GM11168 (cell line): ENCODE results near the gene ZP3.
"Not testable (repeated sequence)": the region's sequence is repeated elsewhere in the genome, so short reads cannot be mapped to it uniquely, and the experiment has no call there.

ENCODE experiments used
- in situ Hi-C: fragments of 300-500 bp; cut with MboI; formaldehyde crosslinking; loops from one replicate; pipeline ENCODE4 v1.12.0; 2022; ENCODE audit warnings: low sequenced_read_pairs; ENCODE audit not compliant: unreplicated experiment

Gene ZP3

GRCh38 chr7:76424413-76425111, at the start of gene ZP3:
Gene ZP3, plus strand, starts transcription at chr7:76424950. Its CDS starts 15 bp downstream, at chr7:76424965.
- in situ Hi-C loops = no loop called here

DNA sequence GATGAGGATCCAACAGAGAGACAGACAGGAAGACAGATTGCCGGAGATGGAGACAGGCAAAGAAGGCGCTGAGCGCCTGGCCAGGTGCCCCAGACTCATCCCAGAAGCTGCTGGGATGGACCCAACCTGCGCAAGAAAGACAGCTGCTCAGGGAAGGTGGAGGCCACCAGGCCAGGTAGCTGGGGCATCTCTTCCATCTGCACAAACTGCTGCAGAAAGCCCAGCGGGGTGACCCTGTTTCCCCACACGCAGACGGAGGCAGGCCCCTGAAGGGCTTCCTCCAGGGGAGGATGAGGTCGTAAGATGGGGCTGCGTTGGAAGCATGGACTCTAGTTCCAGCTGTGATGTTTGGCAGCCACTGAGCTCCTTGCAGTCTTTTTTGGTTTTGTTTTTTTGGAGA, 49.5 kb upstream of the ZP3 start:
- in situ Hi-C loops = no loop called here

GRCh38 chr7:76377186-76377918, 47.4 kb upstream of the ZP3 start:
- in situ Hi-C loops = no loop called here

DNA sequence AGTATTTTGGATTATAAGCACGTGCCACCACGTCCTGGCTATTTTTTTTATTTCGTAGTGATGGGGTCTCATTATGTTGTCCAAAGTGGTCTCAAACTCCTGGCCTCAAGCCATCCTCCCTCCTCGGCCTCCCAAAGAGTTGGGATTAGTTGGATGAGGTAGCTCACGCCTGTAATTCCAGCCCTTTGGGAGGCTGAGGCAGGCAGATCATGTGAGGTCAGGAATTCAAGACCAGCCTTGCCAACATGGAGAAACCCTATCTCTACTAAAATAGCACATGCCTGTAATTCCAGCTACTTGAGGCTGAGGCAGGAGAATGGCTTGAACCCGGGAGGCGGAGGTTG, 44.2 kb upstream of the ZP3 start:
- in situ Hi-C loops = no loop called here

- in situ Hi-C loops = no loop called here
These were observed 42.9 kb upstream of the ZP3 start for GRCh38 chr7:76381814-76382213.

- in situ Hi-C loops = no loop called here
These were observed 41.4 kb upstream of the ZP3 start for GRCh38 chr7:76383089-76383944.

GRCh38 chr7:76386691-76387260, 38.0 kb upstream of the ZP3 start:
- in situ Hi-C loops = no loop called here

- in situ Hi-C loops = not testable (repeated sequence)
These were observed 37.0 kb upstream of the ZP3 start for GRCh38 chr7:76387789-76388188.

DNA sequence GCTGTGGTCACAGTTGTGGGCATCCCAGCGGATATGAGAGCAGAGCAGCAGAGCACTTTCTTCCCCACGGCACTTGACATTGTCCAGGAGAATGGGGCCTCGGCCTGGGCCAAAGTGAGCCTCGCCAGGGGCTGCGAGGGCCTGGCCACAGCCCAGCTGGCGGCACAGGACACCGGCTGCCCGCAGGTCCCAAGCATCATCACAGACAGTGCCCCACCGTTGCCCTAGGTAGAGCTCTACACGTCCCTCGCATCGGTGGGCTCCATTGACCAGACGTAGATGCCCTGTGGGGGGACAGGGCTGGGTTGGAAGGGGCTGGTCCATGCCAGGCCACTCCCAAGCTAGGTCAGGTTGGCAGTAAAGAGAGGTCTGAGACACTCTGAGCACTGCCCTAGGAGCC, 34.7 kb upstream of the ZP3 start:
- in situ Hi-C loops = no loop called here

DNA sequence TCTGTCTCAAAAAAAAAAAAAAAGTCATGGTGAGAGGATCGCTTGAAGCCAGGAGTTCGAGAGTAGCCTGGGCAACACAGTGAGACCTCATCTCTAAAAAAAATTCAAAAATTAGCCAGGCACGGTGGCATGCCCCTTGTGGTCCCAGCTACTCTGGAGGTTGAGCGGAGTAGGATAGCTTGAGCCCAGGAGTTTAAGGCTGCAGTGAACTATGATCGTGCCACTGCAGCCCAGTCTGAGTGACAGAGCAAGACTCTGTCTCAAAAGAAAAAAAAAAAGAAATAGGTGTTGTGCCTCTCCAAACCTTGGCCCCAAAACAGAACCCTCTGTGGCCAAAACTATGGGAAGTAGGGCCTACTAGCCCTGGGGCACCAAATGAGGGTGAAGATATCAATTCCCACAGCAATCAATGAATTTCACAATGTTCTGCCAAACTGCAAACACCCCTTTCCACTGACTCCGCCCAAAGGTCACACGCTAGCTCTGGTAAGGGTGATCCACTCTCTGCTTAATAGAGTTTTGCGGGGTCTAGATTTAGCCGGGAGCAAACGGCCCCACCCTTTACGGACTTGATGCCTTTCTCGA, 32.1 kb upstream of the ZP3 start:
- in situ Hi-C loops = no loop called here

- in situ Hi-C loops = no loop called here
These were observed 31.4 kb upstream of the ZP3 start for GRCh38 chr7:76393116-76394031.

- in situ Hi-C loops = no loop called here
These were observed 29.8 kb upstream of the ZP3 start for GRCh38 chr7:76394957-76395356.

DNA sequence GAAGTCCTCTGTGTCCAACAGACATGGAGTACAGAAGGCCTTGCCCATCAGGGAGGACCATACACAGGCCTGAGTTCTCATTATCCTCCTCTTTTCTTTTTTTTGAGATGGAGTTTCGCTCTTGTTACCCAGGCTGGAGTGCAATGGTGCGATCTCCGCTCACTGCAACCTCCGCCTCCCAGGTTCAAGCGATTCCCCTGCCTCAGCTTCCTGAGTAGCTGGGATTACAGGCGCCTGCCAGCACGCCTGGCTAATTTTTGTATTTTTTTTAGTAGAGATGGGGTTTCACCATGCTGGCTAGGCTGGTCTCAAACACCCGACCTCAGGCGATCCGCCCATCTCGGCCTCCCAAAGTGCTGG, 29.2 kb upstream of the ZP3 start:
- in situ Hi-C loops = not testable (repeated sequence)

DNA sequence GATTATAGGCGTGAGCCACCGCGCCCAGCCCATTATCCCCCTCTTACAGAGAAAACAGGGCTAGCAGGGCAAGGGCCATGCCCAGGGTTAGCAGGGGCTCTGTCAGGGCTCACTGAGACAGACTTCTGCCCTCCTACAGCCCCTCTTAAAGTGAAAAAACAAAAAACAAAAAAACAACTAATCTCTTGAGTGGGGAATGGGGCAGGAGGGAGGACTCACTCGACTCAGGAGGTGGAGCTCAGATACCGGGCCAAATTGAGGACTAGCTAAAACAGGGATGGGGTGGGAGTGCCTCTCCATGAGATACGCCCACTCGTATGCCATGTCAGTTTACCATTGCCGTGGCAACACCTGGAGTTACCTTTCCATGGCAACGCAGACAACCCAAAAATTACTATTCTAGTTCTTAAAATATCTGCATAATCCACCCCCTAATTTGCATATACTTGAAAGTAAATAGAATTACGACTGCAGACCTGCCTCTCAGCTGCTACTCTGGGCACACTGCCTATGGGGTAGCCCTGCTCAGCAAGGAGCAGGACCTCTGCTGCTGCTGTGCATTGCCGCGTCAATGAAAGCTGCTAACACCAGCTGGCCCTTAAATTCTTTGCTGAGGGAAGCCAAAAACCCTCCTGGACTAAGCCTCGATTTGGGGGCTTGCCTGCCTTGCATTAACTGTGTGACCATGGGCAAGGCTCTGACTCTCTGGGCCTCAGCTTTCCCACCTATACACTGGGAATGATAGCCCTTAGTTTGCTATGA, 28.6 kb upstream of the ZP3 start:
- in situ Hi-C loops = no loop called here

DNA sequence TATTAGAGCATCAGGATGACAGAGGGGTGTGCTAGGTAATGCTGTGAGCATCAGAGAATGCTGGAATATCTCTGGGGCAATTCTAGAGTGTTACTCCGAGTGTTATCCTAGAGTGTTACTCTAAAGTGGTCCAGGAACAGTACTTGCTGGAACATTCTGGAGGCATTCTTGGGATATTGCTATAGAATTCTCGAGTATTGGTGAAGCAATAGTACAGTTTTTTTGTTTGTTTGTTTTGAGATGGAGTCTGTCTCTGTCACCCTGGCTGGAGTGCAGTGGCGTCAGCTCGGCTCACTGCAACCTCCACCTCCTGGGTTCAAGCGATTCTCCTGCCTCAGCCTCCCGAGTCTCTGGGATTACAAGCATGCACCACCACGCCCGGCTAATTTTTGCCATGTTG, 27.9 kb upstream of the ZP3 start:
- in situ Hi-C loops = no loop called here

DNA sequence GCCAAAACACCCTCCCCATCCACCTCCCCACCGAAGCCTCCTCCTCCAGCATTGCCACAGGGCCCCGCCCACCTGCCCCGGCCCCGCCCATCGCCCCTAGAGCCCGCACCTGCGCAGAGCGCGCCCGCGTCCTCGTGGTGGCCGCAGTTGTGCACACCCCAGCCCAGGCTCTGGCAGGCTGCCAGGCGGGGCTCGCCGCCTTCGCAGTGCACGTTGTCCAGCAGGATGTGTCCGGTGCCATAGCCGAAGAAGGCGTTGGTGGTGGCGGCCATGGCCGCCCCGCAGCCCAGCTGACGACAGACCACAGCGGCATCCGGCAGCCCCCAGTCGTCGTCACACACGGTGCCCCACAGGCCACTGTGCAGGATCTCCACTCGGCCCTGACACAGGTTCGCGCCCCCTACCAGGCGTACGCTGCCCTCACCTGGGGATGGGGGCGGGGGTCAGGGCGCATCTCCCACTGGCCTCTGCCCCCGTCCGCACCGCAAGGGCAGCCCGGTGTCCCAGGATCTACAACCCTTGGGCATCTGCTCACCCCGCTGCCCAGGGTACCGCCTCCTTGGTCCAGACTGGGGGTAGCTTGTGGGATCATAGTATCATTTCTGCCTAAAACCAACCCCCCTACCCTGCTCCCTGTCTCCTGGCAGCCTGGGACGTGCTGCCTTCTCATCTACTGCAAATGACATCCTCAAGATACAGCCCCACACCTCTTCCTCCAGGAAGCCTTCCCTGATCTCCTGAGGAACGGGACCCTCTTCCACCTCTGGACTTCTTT, 27.2 kb upstream of the ZP3 start:
- in situ Hi-C loops = no loop called here

DNA sequence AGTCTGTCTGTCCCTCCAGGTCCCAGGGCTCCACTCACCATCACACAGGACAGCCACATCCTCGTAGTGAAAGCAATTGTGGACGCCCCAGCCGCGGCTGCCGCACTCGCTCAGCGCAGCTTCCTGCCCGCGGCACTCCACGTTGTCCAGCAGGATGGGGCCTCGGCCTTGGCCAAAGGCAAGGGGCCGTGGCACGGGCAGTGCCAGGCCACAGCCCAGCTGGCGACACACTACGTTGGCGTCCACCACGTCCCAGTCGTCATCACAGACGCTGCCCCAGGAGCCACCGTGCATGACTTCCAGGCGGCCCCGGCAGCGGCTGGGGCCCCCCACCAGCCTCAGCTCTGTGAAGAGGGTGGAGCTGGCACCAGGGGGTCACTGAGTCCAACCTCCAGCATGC, 24.5 kb upstream of the ZP3 start:
- in situ Hi-C loops = no loop called here

GRCh38 chr7:76403097-76403496, 21.7 kb upstream of the ZP3 start:
- in situ Hi-C loops = not testable (repeated sequence)
